ENCODE measurements around the gene HTT.

- TF ChIP-seq GABPA (IDR thresholded peaks at IDR 0.05 in 1 of 2, conservative IDR thresholded peaks at IDR 0.05 in 1 of 2) (no peak), CTCF (IDR thresholded peaks at IDR 0.05; ENCODE audit: low read depth, low read length, missing input control) (no peak), EGR1 (IDR thresholded peaks at IDR 0.05; ENCODE audit: low read depth in 2 of 2) (no peak)
- TF ChIP-seq, protein P1, sequence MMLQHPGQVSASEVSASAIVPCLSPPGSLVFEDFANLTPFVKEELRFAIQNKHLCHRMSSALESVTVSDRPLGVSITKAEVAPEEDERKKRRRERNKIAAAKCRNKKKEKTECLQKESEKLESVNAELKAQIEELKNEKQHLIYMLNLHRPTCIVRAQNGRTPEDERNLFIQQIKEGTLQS (IDR thresholded peaks at IDR 0.05): no peak
Measured at GRCh38 chr4:3252831-3253641, 178.6 kb downstream of the HTT start.
